Heart left ventricle (tissue), 16 donors: Measurements from ENCODE around the gene SLC4A9. TPM values are rescaled to one million over a fixed set of nuclear protein-coding genes. Genes with fewer than 3 reads are reported as not detected.

Experiments used
- ATAC-seq, 4 donors: fragments of 200-7000 bp; cut with Tn5 transposase; one replicate each; pipeline ENCODE4 v1.9.1; 2020 to 2022; ENCODE audit warnings: moderate library complexity in 4 of 4, mild to moderate bottlenecking in 3 of 4, moderate number of reproducible peaks in 1 of 4
- DNase-seq, 5 donors: peaks; one replicate each; pipeline ENCODE4 v3.0.0-alpha.2; 2020
- H3K27ac ChIP-seq, 12 donors: fragments of 200-600 bp; sonication (generic) in 4 of 12; one replicate each; pipeline versions ENCODE4 v1.5.0 to v1.8.0; 2016 to 2022; ENCODE audit warnings: mild to moderate bottlenecking in 2 of 12
- H3K27me3 ChIP-seq, 9 donors: fragments of 200-600 bp; sonication (generic) in 2 of 9; one replicate each; pipeline versions ENCODE4 v1.5.1 to v1.8.0; 2016 to 2022; ENCODE audit warnings: mild to moderate bottlenecking in 3 of 9
- H3K36me3 ChIP-seq, 9 donors: fragments of 200-600 bp; sonication (generic) in 2 of 9; one replicate each; pipeline versions ENCODE4 v1.5.0 to v1.8.0; 2018 to 2022; ENCODE audit warnings: mild to moderate bottlenecking in 2 of 9
- H3K4me1 ChIP-seq, 12 donors: fragments of 200-600 bp; sonication (generic) in 4 of 12; one replicate each; pipeline versions ENCODE4 v1.5.0 to v1.8.0; 2016 to 2022; ENCODE audit warnings: mild to moderate bottlenecking in 3 of 12
- H3K4me3 ChIP-seq, 12 donors: fragments of 200-600 bp; sonication (generic) in 4 of 12; one replicate each; pipeline versions ENCODE4 v1.5.0 to v1.8.0; 2017 to 2022; ENCODE audit warnings: mild to moderate bottlenecking in 9 of 12, moderate library complexity in 4 of 12
- H3K9me3 ChIP-seq, 12 donors: fragments of 200-600 bp; sonication (generic) in 4 of 12; one replicate each; pipeline versions ENCODE4 v1.5.0 to v1.8.0; 2016 to 2022; ENCODE audit warnings: mild to moderate bottlenecking in 1 of 12
- CTCF ChIP-seq, 12 donors: fragments of 200-600 bp; sonication (generic) in 4 of 12; IDR thresholded peaks; one replicate each; pipeline versions ENCODE4 v1.5.0 to v1.8.0; 2018 to 2022; ENCODE audit warnings: antibody characterized with exemption in 12 of 12, mild to moderate bottlenecking in 5 of 12
- POLR2A ChIP-seq, 2 donors: fragments of 450-650 bp; IDR thresholded peaks; one replicate each; pipeline ENCODE4 v1.6.1; 2017; ENCODE audit warnings: antibody characterized with exemption in 2 of 2, mild to moderate bottlenecking in 2 of 2, moderate library complexity in 2 of 2
- WGBS, 4 donors: extraction: QIAGEN DNeasy Blood & Tissue Kit in 2 of 4; methylation state at CpG; one replicate each; pipeline versions ENCODE4 v1.1.5 to v1.1.7; 2013 to 2018; 5-methylcytosine and 5-hydroxymethylcytosine counted together
- intact Hi-C, 10 donors: fragments of 100-400 bp; cut with DNase I; formaldehyde crosslinking; loops; one replicate each; pipeline versions ENCODE4 v1.11.1 to v1.14.2; 2022
- polyA plus RNA-seq, 2 donors: library from polyadenylated mRNA; stranded (reverse); fragments of 200-250 nt; gene quantifications; one replicate each; pipeline ENCODE4 v1.2.3, GENCODE V29; 2013
- total RNA-seq, 9 donors: library from RNA; depleted of rRNA in 2 of 9; stranded (reverse); fragments of >200 nt in 2 of 9; fragmentation: NEBNext Ultra II Directional in 3 of 9; extraction: Animal tissue kit (Norgen Biotek cat#: 25700) in 3 of 9; gene quantifications; one replicate each; pipeline versions ENCODE4 v1.1.0 to v1.2.4, GENCODE V29; 2016 to 2023
- donor health status: ischemic (EF 13 %, LVEDD 7.1; RV severe dilation, severe dysfunction).
- donor health status: healthy with polysubstance abuse.
- donor health status: DM: no; HTN: yes; CAD: no.
- donor health status: DM: no; HTN: no; CAD: no.
- donor health status: ischemic (EF 25% LVEDD 6.9; RV normal size, moderate dysfunction).
- donor health status: ischemic (EF 25% LVEDD 5.7; RV mildly dilated, moderate dysfunction).
- donor health status: healthy.
- donor health status: DM: yes; HTN: yes; CAD: no.
- donor health status: ischemic (EF 35%, LVEDD 5.7; RV mildly dilated, moderate dysfunction).
- donor health status: nonischemic (EF 11% LVEDD 7.7; RV severe dilation, severe dysfunction).
- donor health status: DM: yes; HTN: yes; CAD: no.
- donor health status: PGD.
- donor health status: ischemic (EF 29% LVEDD 5.4; RV normal size, mild dysfunction).
- donor health status: nonischemic (EF 23%, LVEDD 6.1; RV moderate dilation, normal function).

SLC4A9 gene
- total and polyA plus RNA-seq, 11 donors, result 0.08 to 0.20 (median 0.12) TPM; not detected in 6

DNA sequence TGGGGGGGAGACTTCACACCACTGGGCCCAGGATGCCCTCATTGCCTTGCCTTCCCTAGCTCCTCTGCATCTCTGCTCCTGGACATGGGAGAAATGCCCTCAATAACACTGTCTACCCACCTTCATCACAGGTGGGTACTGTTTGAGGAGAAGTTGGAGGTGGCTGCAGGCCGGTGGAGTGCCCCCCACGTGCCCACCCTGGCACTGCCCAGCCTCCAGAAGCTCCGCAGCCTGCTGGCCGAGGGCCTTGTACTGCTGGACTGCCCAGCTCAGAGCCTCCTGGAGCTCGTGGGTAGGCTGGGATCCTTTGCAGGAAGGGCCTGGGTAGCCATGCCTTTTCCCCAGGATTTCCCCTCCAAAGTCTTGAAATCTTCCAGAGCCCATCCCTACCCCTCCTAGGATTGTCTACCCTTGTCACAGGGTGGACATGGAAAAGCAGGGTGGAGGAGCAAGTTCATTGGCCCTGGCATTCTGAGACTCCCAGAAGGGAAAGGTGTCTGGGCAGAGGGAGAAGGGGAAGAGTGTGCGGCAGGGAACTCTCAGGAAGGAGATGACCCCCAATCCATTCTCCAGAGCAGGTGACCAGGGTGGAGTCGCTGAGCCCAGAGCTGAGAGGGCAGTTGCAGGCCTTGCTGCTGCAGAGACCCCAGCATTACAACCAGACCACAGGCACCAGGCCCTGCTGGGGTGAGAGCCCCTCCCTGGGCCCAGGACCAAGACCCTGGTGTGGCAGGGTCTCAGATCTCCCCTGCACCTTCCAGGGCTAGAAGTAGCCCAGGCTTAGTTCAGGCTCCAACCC, 886 bp downstream of the SLC4A9 start:
- DNase-seq (no peak), ATAC-seq (no peak)
- no peaks in the 10 kb centered on the region for H3K9me3 ChIP-seq
- no peaks in the 10 kb centered on the region for H3K27me3 ChIP-seq
- no peak overlapping the region for H3K27ac ChIP-seq
- TF ChIP-seq CTCF (IDR thresholded peaks at IDR 0.05), result no peak
- TF ChIP-seq POLR2A (IDR thresholded peaks at IDR 0.05), result no peak
- H3K4me3 ChIP-seq, result no peak overlapping the region
- intact Hi-C loops, result loop anchor here in 2 of 10 donors (10.0 kb wide), 1 partner anchor 354 kb away; no protein-coding TSS in a partner anchor
- 72 to 88% (median 79%) methylated on average over 4 to 7 of the region's 7 CpGs for WGBS, 4 donors
- H3K36me3 ChIP-seq, result no peaks in the 10 kb centered on the region
- H3K4me1 ChIP-seq, result peaks cover 0 to 22% (median 11%) of the 10 kb centered on the region in 12 donors

DNA sequence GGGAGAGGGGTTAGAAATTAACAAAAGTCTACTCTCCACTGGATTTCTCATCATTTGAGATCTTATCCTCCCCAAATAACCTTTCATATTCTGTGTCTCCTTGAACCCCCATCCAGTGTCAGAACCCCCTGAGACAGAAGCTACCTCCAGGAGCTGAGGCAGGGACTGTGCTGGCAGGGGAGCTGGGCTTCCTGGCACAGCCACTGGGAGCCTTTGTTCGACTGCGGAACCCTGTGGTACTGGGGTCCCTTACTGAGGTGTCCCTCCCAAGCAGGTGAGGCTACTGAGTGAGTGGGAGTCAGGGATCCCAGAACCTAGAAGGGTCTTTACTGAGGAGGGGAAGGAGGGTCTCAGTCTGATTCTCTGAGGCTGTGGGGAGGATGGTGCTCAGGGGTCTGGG, 1.9 kb downstream of the SLC4A9 start:
- ATAC-seq, result no peak
- DNase-seq, result no peak
- intact Hi-C loops, result loop anchor here in 2 of 10 donors (10.0 kb wide), 1 partner anchor 353 kb away; no protein-coding TSS in a partner anchor
- Histone ChIP-seq H3K9me3 (no peaks in the 10 kb centered on the region), H3K36me3 (no peaks in the 10 kb centered on the region), H3K4me3 (no peak overlapping the region), H3K27me3 (no peaks in the 10 kb centered on the region), H3K27ac (no peak overlapping the region), H3K4me1 (peaks cover 0 to 22% (median 11%) of the 10 kb centered on the region in 12 donors)
- TF ChIP-seq POLR2A (IDR thresholded peaks at IDR 0.05) (no peak), CTCF (IDR thresholded peaks at IDR 0.05) (no peak)
- 91 to 97% (median 96%) methylated on average over 2 of the region's 2 CpGs for WGBS, 4 donors

- Histone ChIP-seq H3K4me1 (peaks cover 0 to 18% (median 9%) of the 10 kb centered on the region in 12 donors), H3K4me3 (no peak overlapping the region), H3K36me3 (no peaks in the 10 kb centered on the region), H3K27me3 (no peaks in the 10 kb centered on the region), H3K9me3 (no peaks in the 10 kb centered on the region), H3K27ac (no peak overlapping the region)
- intact Hi-C loops, result loop anchor here in 2 of 10 donors (10.0 kb wide), 1 partner anchor 352 kb away; no protein-coding TSS in a partner anchor
- ATAC-seq (no peak), DNase-seq (no peak)
- no peak for TF ChIP-seq POLR2A (IDR thresholded peaks at IDR 0.05)
- no peak for TF ChIP-seq CTCF (IDR thresholded peaks at IDR 0.05)
- 86 to 91% (median 89%) methylated on average over 8 of the region's 8 CpGs for WGBS, 4 donors
Measured at GRCh38 chr5:140362311-140362710, 2.3 kb downstream of the SLC4A9 start.

GRCh38 chr5:140362875-140363630, 3.1 kb downstream of the SLC4A9 start:
- H3K27me3 ChIP-seq, result no peaks in the 10 kb centered on the region
- no peaks in the 10 kb centered on the region for H3K9me3 ChIP-seq
- H3K4me1 ChIP-seq, result peaks cover 0 to 11% (median 3%) of the 10 kb centered on the region in 12 donors
- DNase-seq (peak; percentile 72 to 91 (median 76)), ATAC-seq (peak; percentile 23 to 68 (median 64))
- no peak overlapping the region for H3K27ac ChIP-seq
- 9 to 20% (median 13%) methylated on average over 20 to 29 of the region's 29 CpGs for WGBS, 4 donors
- peak; percentile 80 to 98 (median 94) for TF ChIP-seq CTCF (IDR thresholded peaks at IDR 0.05)
- no peak for TF ChIP-seq POLR2A (IDR thresholded peaks at IDR 0.05)
- intact Hi-C loops, result loop anchor here in 2 of 10 donors (10.0 kb wide), 1 partner anchor 352 kb away; no protein-coding TSS in a partner anchor
- no peaks in the 10 kb centered on the region for H3K36me3 ChIP-seq
- peak overlapping the region in 10 of 12 donors; percentile 16 to 50 (median 40) for H3K4me3 ChIP-seq
